Adipocyte (in vitro differentiated cells): ENCODE measurements around the gene TM4SF20.

Experiments used
- DNase-seq: peaks from one replicate; pipeline ENCODE4 v3.0.0-alpha.2; 2015; ENCODE audit warnings: low read depth
- H3K27me3 ChIP-seq: replicated peaks from 2 replicates; pipeline ENCODE4 v1.7.0; 2013; ENCODE audit warnings: mild to moderate bottlenecking, low read length, moderate library complexity; ENCODE audit not compliant: control insufficient read depth, insufficient read depth
- H3K36me3 ChIP-seq: 2 replicates; pipeline ENCODE4 v1.7.0; 2013; ENCODE audit warnings: low read length, mild to moderate bottlenecking, moderate library complexity; ENCODE audit not compliant: control insufficient read depth, insufficient read depth, severe bottlenecking
- H3K4me1 ChIP-seq: 2 replicates; pipeline ENCODE4 v1.7.0; 2013; ENCODE audit warnings: mild to moderate bottlenecking, low read length, moderate library complexity; ENCODE audit not compliant: control insufficient read depth, insufficient read depth
- H3K4me3 ChIP-seq: 2 replicates; pipeline ENCODE4 v1.7.0; 2013; ENCODE audit warnings: mild to moderate bottlenecking, low read length, moderate library complexity
- H3K9ac ChIP-seq: 2 replicates; pipeline ENCODE4 v1.7.0; 2013; ENCODE audit warnings: mild to moderate bottlenecking, low read length, moderate library complexity
- H3K9me3 ChIP-seq: 2 replicates; pipeline ENCODE4 v1.7.0; 2013; ENCODE audit warnings: mild to moderate bottlenecking, low read length, moderate library complexity; ENCODE audit not compliant: control insufficient read depth

The TM4SF20 gene

GRCh38 chr2:227312579-227312978 lies 66.5 kb downstream of the TM4SF20 start:
- Histone ChIP-seq H3K36me3 (no peaks in the 10 kb centered on the region), H3K27me3 (no peaks in the 10 kb centered on the region), H3K9me3 (no peaks in the 10 kb centered on the region), H3K9ac (no peak overlapping the region), H3K4me3 (no peak overlapping the region), H3K4me1 (no peaks in the 10 kb centered on the region)
- no peak for DNase-seq
